Adrenal gland (tissue), 12 donors: ENCODE measurements around the gene ANKMY1. TPM values are rescaled to one million over a fixed set of nuclear protein-coding genes. Genes with fewer than 3 reads are reported as not detected.

ENCODE experiments used
- DNase-seq, 7 donors: peaks; one replicate each; pipeline ENCODE4 v3.0.0-alpha.2; 2019 to 2020
- H3K27ac ChIP-seq, 5 donors: fragments of 200-600 bp; sonication (generic) in 4 of 5; 1 replicate in 3 of 5; 2 replicates in 2 of 5; pipeline versions ENCODE4 v1.5.1 to v1.8.0; 2016 to 2020; ENCODE audit warnings: mild to moderate bottlenecking in 1 of 5
- H3K27me3 ChIP-seq: fragments of 200-600 bp; 2 replicates; pipeline ENCODE4 v1.8.0; 2021
- H3K36me3 ChIP-seq, 2 donors: fragments of 200-600 bp; replicated peaks in 1 of 2; 1 replicate in 1 of 2; 2 replicates in 1 of 2; pipeline versions ENCODE4 v1.5.1 to v1.8.0; 2018 to 2022
- H3K4me1 ChIP-seq, 2 donors: fragments of 200-600 bp; replicated peaks in 1 of 2; 1 replicate in 1 of 2; 2 replicates in 1 of 2; pipeline versions ENCODE4 v1.5.1 to v1.8.0; 2018 to 2021
- H3K4me3 ChIP-seq, 4 donors: fragments of 200-600 bp; sonication (generic) in 3 of 4; one replicate each; pipeline ENCODE4 v1.5.1; 2016 to 2018
- H3K9me3 ChIP-seq, 3 donors: fragments of 200-600 bp; sonication (generic) in 1 of 3; replicated peaks in 1 of 3; 1 replicate in 2 of 3; 2 replicates in 1 of 3; pipeline versions ENCODE4 v1.5.1 to v1.8.0; 2016 to 2021
- POLR2A ChIP-seq, 2 donors: fragments of 450-650 bp; IDR thresholded peaks; one replicate each; pipeline ENCODE4 v1.6.1; 2017; ENCODE audit warnings: antibody characterized with exemption in 2 of 2, mild to moderate bottlenecking in 2 of 2, moderate library complexity in 1 of 2
- WGBS, 4 donors: extraction: QIAGEN DNeasy Blood & Tissue Kit in 2 of 4; methylation state at CpG; one replicate each; pipeline versions ENCODE4 v1.1.5 to v1.1.7; 2013 to 2017; 5-methylcytosine and 5-hydroxymethylcytosine counted together
- intact Hi-C, 2 donors: fragments of 100-400 bp; cut with DNase I; formaldehyde crosslinking; loops; one replicate each; pipeline versions ENCODE4 v1.14.1 to v1.15.0; 2022 to 2023
- polyA plus RNA-seq, 3 donors: library from polyadenylated mRNA; stranded (reverse); fragments of 200-250 nt in 2 of 3; fragments of 350-450 nt in 1 of 3; fragmentation: Illumina TruSeq in 1 of 3; extraction: RNeasy Lipid Tissue Mini Kit (QIAGEN cat#74804) in 1 of 3; gene quantifications; one replicate each; pipeline ENCODE4 v1.2.3, GENCODE V29; 2013 to 2014
- total RNA-seq, 9 donors: library from RNA; depleted of rRNA in 4 of 9; stranded (reverse); fragments of >200 nt in 4 of 9; fragments of 120-200 nt in 1 of 9; fragmentation: NEBNext Ultra II Directional in 1 of 9; extraction: Animal tissue kit (Norgen Biotek cat#: 25700) in 1 of 9; gene quantifications; one replicate each; pipeline versions ENCODE4 v1.1.0 to v1.2.4, GENCODE V29; 2013 to 2023
- TF ChIP-seq, protein P1 (sequence below), 6 experiments: fragments of 450-650 bp in 4 of 6; fragments of 200-600 bp in 2 of 6; sonication (generic) in 1 of 6; IDR thresholded peaks; 1 replicate in 5 of 6; 2 replicates in 1 of 6; pipeline versions ENCODE4 v1.5.1 to v1.8.0; 2016 to 2021; ENCODE audit warnings: antibody characterized with exemption in 6 of 6, mild to moderate bottlenecking in 2 of 6, moderate library complexity in 1 of 6
- donor health status: healthy with polysubstance abuse.
- donor health status: Bipolar disorder and iron deficiency.
- donor health status: DM: yes; HTN: yes; CAD: no.
- donor health status: DM: no; HTN: no; CAD: no.
- donor health status: DM: no; HTN: no; CAD: no.
- donor health status: DM: yes; HTN: yes; CAD: no.

ANKMY1 gene
- total and polyA plus RNA-seq, 12 donors, result 7.2 to 31.7 (median 12.0) TPM

DNA sequence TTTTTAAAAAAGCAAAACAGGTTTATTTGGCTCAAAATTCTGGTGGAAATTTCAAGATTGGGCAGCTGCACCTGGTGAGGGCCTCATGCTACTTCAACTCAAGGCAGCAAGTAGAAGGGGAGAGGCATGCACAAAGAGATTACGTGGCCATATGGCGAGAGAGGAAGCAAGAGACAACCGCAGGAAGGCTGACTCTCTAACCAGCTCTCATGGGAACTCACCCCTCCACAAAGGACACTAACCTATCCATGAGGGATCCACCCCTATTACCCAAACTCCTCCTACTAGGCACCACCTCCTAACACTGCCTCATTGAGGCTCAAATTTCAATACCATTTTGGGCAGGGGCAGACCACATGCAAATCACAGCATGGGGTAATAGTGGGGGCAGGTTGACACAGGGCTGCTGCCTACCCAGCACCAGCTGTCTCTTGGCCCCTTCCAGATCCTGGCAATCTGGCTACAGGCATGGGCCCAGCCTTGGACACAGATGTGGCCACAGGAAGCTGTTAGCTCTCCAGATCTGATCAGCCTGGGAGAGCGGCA lies 26.8 kb upstream of the ANKMY1 start:
- Histone ChIP-seq H3K9me3 (no peaks in the 10 kb centered on the region), H3K36me3 (no peaks in the 10 kb centered on the region), H3K27me3 (no peaks in the 10 kb centered on the region), H3K27ac (no peak overlapping the region), H3K4me1 (peaks cover 37 to 43% of the 10 kb centered on the region in 2 donors), H3K4me3 (no peak overlapping the region)
- intact Hi-C loops, result no loop called here
- no peak for DNase-seq
- TF ChIP-seq, protein P1, sequence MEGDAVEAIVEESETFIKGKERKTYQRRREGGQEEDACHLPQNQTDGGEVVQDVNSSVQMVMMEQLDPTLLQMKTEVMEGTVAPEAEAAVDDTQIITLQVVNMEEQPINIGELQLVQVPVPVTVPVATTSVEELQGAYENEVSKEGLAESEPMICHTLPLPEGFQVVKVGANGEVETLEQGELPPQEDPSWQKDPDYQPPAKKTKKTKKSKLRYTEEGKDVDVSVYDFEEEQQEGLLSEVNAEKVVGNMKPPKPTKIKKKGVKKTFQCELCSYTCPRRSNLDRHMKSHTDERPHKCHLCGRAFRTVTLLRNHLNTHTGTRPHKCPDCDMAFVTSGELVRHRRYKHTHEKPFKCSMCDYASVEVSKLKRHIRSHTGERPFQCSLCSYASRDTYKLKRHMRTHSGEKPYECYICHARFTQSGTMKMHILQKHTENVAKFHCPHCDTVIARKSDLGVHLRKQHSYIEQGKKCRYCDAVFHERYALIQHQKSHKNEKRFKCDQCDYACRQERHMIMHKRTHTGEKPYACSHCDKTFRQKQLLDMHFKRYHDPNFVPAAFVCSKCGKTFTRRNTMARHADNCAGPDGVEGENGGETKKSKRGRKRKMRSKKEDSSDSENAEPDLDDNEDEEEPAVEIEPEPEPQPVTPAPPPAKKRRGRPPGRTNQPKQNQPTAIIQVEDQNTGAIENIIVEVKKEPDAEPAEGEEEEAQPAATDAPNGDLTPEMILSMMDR (IDR thresholded peaks at IDR 0.05), result no peak
- no peak for TF ChIP-seq POLR2A (IDR thresholded peaks at IDR 0.05)
- WGBS, 4 donors, result 64 to 82% (median 79%) methylated on average over 3 to 4 of the region's 4 CpGs

DNA sequence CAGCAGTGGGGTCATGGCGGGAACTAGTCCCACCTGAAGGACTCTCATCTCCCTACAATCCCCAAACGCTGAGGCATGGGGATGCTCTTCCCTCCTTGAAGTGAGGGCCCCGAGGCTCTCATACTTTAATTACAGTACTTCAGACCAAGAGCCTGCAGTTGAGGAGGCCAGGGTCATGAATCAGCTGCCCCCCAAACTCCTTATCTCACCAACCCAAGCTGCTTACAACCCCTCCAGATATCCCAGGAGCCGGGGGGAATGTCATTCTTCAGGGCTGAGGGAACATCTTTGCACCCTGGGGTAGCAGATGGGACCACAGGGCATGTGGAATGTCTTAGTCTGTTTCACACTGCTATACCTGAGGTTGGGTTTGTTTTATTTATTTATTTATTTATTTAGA lies 26.0 kb upstream of the ANKMY1 start:
- Histone ChIP-seq H3K27ac (no peak overlapping the region), H3K4me1 (peaks cover 45 to 51% of the 10 kb centered on the region in 2 donors), H3K9me3 (no peaks in the 10 kb centered on the region), H3K4me3 (no peak overlapping the region), H3K27me3 (no peaks in the 10 kb centered on the region), H3K36me3 (no peaks in the 10 kb centered on the region)
- no peak for TF ChIP-seq POLR2A (IDR thresholded peaks at IDR 0.05)
- TF ChIP-seq, protein P1 (IDR thresholded peaks at IDR 0.05), result no peak
- DNase-seq, result no peak
- intact Hi-C loops, result no loop called here
- 85 to 100% (median 94%) methylated on average over 3 to 4 of the region's 4 CpGs for WGBS, 4 donors

DNA sequence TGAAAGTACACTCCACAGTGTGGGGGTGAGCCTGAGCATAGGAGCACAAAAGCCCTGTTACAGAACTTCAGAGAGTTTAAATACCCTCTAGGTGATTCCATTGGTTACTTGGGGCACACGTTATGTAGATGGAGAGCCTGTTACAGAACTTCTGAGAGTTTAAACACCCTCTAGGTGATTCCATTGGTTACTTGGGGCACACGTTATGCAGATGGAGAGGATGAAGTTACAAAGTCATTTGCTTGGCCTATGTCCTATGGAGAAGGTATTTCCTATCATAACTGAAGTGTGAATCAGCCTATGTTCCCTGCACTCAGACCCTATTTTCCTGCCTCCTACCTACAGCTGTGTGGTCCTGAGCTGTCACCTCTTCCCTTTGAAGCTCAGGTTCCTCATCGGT lies 25.0 kb upstream of the ANKMY1 start:
- no peak overlapping the region for H3K27ac ChIP-seq
- peaks cover 49 to 52% of the 10 kb centered on the region in 2 donors for H3K4me1 ChIP-seq
- peaks cover 0 to 7% of the 10 kb centered on the region in 2 donors for H3K36me3 ChIP-seq
- H3K27me3 ChIP-seq, result no peaks in the 10 kb centered on the region
- TF ChIP-seq, protein P1 (IDR thresholded peaks at IDR 0.05), result no peak
- no peak for TF ChIP-seq POLR2A (IDR thresholded peaks at IDR 0.05)
- DNase-seq, result no peak
- no peaks in the 10 kb centered on the region for H3K9me3 ChIP-seq
- intact Hi-C loops, result no loop called here
- H3K4me3 ChIP-seq, result no peak overlapping the region
- 78 to 95% (median 85%) methylated on average over 3 of the region's 3 CpGs for whole genome bisulfite sequencing, 4 donors

DNA sequence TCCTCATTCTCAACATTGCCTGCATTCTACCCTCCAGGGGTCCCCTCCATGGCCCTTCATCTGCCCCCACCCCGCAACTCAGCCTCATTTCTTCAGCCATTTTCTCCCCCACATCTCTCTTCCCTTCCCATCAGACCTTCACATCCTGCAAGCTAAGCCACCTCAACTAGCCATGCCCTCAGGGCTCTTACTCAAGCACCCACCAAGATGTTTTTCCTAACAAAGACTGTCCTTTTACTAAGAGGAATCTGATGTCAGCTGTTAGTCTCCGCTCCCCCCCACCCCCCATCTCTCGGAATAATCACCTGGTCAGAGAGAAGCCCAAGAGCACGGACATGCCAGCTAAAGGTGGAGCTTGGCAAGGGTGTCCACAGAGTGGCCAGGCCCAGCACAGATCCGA lies 24.0 kb upstream of the ANKMY1 start:
- intact Hi-C loops, result no loop called here
- no peak for DNase-seq
- WGBS, 4 donors, result 93 to 100% (median 97%) methylated on average over 4 to 5 of the region's 5 CpGs
- Histone ChIP-seq H3K4me1 (peaks cover 43 to 48% of the 10 kb centered on the region in 2 donors), H3K36me3 (peaks cover 0 to 17% of the 10 kb centered on the region in 2 donors), H3K27ac (no peak overlapping the region), H3K9me3 (no peaks in the 10 kb centered on the region), H3K27me3 (no peaks in the 10 kb centered on the region), H3K4me3 (no peak overlapping the region)
- TF ChIP-seq, protein P1 (IDR thresholded peaks at IDR 0.05), result no peak
- no peak for TF ChIP-seq POLR2A (IDR thresholded peaks at IDR 0.05)
